Effector CD4-positive, alpha-beta T cell (primary cell): ENCODE data around the gene CEACAM4.
A peak's percentile ranks its signal among the peaks of the same experiment; 100 is the strongest.
"Not testable (repeated sequence)": the region's sequence is repeated elsewhere in the genome, so short reads cannot be mapped to it uniquely, and the experiment has no call there.

Experiments used
- DNase-seq: peaks from one replicate; pipeline ENCODE4 v3.0.0-alpha.2; 2020

CEACAM4 gene

GRCh38 chr19:41582577-41583182, 44.2 kb downstream of the CEACAM4 start:
- not testable (repeated sequence) for DNase-seq

- DNase-seq: not testable (repeated sequence)
Observed at GRCh38 chr19:41581068-41581467, 45.8 kb downstream of the CEACAM4 start.

GRCh38 chr19:41578886-41579285, 48.0 kb downstream of the CEACAM4 start:
- DNase-seq: no peak

- DNase-seq: no peak
Observed at GRCh38 chr19:41577833-41578232, 49.0 kb downstream of the CEACAM4 start.

- no peak for DNase-seq
Observed at GRCh38 chr19:41577144-41577830, 49.6 kb downstream of the CEACAM4 start.

GRCh38 chr19:41575998-41576397, 50.9 kb downstream of the CEACAM4 start, which contains the start of gene CEACAM21:
Gene CEACAM21, plus strand, starts transcription at chr19:41576166. Its CDS starts 109 bp downstream, at chr19:41576275.
- peak; percentile 34 for DNase-seq

GRCh38 chr19:41570639-41571112, 56.2 kb downstream of the CEACAM4 start:
- peak; percentile 84 for DNase-seq

GRCh38 chr19:41570179-41570578, 56.7 kb downstream of the CEACAM4 start:
- no peak for DNase-seq

GRCh38 chr19:41569481-41570150, 57.3 kb downstream of the CEACAM4 start:
- no peak for DNase-seq
